HG03571 (cell line): ENCODE measurements around the gene GALR2.

ENCODE experiments used
- ATAC-seq: cut with Tn5 transposase; IDR thresholded peaks from one replicate; pipeline ENCODE4 v1.9.1; 2021; ENCODE audit not compliant: unreplicated experiment

GALR2 gene

GRCh38 chr17:76092526-76093413, 18.2 kb downstream of the GALR2 start:
- ATAC-seq, result no peak

GRCh38 chr17:76094046-76094445, 19.5 kb downstream of the GALR2 start:
- no peak for ATAC-seq

GRCh38 chr17:76095943-76096342, 21.4 kb downstream of the GALR2 start:
- ATAC-seq, result no peak

GRCh38 chr17:76097716-76098295, 23.2 kb downstream of the GALR2 start:
- no peak for ATAC-seq

- ATAC-seq, result no peak
Measured at GRCh38 chr17:76102944-76103273, 28.3 kb downstream of the GALR2 start.

GRCh38 chr17:76103274-76104139, 28.9 kb downstream of the GALR2 start, which contains the start of gene EXOC7:
EXOC7 (minus strand) TSS chr17:76103787; CDS start chr17:76103692, 95 bp downstream.
- no peak for ATAC-seq

- no peak for ATAC-seq
Measured at GRCh38 chr17:76104140-76104895, 29.7 kb downstream of the GALR2 start.

- ATAC-seq, result no peak
Measured at GRCh38 chr17:76104896-76105231, 30.3 kb downstream of the GALR2 start.

GRCh38 chr17:76106703-76107102, 32.1 kb downstream of the GALR2 start:
- ATAC-seq, result no peak

GRCh38 chr17:76107509-76107908, 32.9 kb downstream of the GALR2 start:
- no peak for ATAC-seq

- no peak for ATAC-seq
Measured at GRCh38 chr17:76111956-76112355, 37.4 kb downstream of the GALR2 start.

GRCh38 chr17:76115138-76115754, 40.7 kb downstream of the GALR2 start:
- no peak for ATAC-seq

- ATAC-seq, result no peak
Measured at GRCh38 chr17:76119409-76120371, 45.1 kb downstream of the GALR2 start.

GRCh38 chr17:76120658-76121008, 46.1 kb downstream of the GALR2 start:
- ATAC-seq, result no peak

GRCh38 chr17:76121932-76122430, 47.4 kb downstream of the GALR2 start:
- ATAC-seq, result no peak

GRCh38 chr17:76122431-76123190, 48.0 kb downstream of the GALR2 start:
- ATAC-seq, result no peak

- ATAC-seq, result no peak
Measured at GRCh38 chr17:76123191-76123499, 48.6 kb downstream of the GALR2 start.

- no peak for ATAC-seq
Measured at GRCh38 chr17:76123749-76124581, 49.4 kb downstream of the GALR2 start.
